EL (cell line): ENCODE measurements around the gene FFAR3.
A peak's percentile ranks its signal among the peaks of the same experiment; 100 is the strongest.

Experiments
- DNase-seq: peaks from one replicate; pipeline ENCODE4 v3.0.0-alpha.2; 2016

Gene FFAR3, protein sequence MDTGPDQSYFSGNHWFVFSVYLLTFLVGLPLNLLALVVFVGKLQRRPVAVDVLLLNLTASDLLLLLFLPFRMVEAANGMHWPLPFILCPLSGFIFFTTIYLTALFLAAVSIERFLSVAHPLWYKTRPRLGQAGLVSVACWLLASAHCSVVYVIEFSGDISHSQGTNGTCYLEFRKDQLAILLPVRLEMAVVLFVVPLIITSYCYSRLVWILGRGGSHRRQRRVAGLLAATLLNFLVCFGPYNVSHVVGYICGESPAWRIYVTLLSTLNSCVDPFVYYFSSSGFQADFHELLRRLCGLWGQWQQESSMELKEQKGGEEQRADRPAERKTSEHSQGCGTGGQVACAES

DNA sequence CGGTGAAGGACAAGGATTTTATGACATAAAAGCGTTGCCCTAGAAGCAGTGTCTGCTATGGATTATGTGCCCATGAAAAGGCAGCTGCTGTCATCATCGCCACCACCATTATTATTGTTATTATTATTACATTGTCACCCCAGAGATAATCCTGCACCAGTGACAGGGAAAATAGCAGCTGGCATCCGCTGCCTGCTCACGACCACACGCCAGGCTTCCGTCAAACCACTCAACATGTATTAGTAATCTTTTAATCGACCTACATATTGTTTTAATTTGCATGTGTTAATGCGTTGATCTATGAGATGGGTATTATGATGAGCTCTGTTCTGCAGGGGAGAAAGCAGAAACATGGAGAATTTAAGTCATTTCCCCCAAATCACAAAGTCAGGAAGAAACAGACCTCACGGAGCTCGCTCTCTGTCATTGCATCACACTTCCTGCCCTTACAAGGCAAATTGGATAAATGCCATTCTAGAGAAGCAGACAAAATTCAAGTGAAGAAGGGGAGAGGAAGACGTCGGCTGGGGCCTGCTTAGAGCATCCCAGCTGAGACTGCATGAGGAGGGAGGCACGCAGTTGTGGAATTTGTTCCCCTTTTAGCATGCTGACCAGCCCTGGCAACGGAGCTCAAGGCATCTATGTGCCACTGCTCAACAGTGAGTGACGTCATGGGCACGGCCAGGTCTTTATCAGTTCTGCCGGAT is at the start of gene FFAR3:
Gene FFAR3, plus strand, starts transcription at position 594 of the 707 bp plus-strand sequence. CDS start 431 bp downstream, outside the sequence.
- DNase-seq = peak; percentile 14

DNA sequence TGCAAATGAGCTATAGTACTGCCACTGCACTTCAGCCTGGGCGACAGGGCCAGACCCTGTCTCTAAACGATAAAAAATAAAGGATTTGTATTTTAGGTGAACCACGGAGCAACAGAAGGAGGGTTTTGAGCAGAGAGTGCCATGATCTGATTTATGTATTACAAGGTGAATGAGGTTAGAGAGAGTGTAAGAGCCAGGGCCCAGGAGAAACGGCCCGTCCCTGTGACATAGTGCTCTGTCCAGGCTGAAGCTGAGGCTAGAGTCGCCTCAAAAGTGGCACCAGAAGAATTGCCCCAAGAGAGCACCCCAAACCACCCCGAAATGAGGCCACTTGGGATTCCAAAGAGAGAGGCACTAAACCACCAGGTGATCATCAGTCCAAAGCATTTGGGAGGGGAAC is 49.4 kb upstream of the FFAR3 start:
- no peak for DNase-seq

DNA sequence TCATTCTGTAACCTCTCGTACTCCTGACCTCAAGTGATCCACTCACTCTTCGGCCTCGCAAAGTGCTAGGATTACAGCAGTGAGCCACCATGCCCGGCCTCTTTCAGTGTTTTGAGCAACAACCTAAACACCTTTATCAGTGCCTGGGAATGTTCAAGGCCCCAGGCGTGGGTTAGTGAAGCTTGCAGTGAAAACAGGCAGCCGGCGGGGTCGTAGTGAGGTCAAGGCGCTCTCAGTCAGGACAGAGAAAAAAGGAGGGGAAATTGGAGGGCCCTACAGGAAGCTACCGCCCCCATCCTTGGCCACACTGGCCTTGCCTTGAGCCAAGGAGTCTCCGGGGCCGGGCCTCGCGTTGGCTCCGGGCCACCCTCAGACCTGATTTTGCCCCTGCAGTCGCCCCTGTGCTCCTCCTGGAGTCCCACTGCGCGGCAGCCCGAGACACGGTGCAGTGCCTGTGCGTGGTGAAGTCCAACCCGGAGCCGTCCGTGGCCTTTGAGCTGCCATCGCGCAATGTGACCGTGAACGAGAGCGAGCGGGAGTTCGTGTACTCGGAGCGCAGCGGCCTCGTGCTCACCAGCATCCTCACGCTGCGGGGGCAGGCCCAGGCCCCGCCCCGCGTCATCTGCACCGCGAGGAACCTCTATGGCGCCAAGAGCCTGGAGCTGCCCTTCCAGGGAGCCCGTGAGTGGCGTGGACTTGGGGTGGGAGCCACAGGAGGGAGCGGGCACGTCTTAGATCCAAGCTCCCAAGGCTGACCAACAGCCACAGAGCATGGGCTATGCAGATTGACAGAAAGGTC is 48.6 kb upstream of the FFAR3 start:
- DNase-seq = no peak

- no peak for DNase-seq
These were observed 47.9 kb upstream of the FFAR3 start for GRCh38 chr19:35310331-35310730.

- no peak for DNase-seq
These were observed 47.3 kb upstream of the FFAR3 start for GRCh38 chr19:35310811-35311465.

DNA sequence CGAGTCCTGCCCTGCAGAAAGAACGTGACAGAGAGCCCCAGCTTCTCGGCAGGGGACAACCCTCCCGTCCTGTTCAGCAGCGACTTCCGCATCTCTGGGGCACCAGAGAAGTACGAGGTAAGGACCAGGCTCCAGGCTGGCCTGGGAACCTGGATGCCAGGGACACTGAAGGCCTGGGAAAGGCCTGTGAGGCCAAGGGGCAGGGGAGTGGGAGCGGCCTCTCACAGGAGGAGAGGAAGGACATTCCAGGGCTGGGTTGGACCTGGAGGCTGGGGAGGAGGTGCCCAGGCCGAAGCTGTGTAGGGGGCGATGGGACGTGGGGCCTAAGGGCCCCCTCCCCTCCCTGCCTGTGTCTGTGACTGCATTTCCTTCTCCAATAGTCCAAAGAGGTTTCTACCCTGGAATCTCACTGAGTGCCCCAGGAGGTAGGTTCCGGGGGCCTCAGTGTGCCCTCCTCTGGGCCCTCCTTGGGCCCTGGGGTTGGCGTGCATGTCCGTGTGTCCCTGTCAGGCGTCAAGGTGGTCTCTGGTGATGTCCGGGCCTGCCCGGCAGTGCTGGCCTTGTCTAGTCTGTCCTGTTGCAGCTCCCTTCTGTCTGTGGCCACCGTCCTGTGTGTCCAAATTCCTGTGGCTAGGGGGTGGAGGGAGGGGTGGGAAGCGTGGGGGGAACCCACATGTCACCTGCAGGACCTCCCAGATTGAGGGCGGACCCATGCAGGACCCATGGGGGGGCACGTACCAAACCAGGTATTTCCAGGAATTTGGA is 46.2 kb upstream of the FFAR3 start:
- no peak for DNase-seq

DNA sequence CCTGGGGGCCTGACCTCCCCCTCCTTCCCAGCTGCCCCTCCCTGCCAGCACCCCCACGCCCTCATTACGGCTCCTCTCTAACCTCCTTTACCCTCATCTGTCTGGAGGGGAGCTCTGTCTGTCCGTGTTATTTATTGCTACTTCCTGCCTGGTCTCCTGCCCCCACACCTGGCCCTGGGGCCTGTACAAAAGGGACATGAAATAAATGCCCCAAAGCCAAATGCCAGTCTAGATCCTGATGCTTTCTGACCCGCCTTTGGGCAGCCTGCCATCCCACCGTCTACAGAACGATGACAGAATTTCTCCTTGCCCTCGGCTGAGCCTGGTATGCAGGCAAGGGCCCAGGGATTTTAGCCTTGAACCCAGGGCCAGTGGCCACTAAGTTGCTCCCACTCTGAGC is 44.7 kb upstream of the FFAR3 start:
- DNase-seq = peak; percentile 8

DNA sequence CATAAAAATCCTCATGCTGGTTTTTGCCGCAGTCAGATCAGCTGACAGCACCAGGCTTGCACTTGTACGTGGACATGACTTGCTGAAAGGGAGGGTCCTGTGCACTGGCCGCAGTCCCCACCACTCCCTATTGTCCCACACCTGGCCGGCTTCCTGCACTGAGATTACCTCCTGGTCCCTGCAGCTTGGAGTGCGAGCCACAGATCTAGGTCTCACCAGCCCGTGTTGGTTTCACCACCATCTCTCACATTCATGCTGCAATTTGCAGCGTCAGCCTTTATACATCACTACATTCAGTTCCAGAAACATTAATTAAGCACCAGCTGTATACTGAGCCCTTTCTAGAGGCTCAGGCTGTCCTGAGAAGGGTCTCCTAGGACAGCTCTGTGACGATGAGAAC is 44.2 kb upstream of the FFAR3 start:
- no peak for DNase-seq

DNA sequence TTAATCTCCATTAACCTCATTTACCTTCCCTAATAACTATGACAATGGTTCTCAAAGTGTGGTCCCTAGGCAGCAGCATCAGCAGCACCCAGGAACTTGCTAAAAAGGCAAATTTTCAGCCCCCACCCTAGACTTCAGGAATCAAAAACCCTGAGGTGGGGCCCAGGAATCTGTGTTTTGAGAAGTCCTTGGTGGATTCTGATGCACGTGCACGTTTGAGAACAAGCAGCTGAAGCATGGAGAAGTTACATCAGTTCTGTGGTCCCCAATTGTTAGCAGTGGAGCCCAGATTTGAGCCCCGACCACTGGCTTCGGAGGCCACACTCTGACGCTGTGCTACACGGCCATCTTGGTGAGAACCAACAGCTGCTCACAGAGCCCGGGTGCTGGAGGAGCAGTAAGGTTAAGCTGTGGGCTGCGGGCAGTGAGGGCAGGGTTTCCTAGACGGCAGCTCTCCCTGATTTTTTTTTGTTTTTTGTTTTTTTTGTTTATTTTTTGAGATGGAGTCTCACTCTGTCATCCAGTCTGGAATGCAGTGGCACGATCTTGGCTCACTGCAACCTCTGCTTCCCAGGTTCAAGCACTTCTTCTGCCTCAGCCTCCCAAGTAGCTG is 43.3 kb upstream of the FFAR3 start:
- DNase-seq = no peak

DNA sequence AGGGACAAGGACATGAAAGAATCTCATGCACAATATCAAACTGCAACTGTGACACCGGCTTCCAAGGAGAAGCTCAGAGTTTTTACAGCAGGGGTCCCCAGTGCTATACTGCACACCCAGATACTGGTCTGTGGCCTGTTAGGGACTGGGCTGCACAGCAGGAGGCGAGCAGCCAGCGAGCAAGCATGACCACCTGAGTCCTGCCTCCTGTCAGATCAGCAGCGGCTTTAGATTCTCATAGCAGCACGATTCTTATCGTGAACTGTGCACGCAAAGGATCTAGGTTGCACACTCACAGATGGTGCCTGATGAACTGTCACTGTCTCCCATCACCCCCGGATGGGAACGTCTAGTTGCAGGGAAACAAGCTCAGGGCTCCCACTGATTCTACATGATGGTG is 42.4 kb upstream of the FFAR3 start:
- no peak for DNase-seq

- DNase-seq = no peak
These were observed 41.7 kb upstream of the FFAR3 start for GRCh38 chr19:35316560-35316959.

GRCh38 chr19:35317464-35318043 is 40.7 kb upstream of the FFAR3 start:
- DNase-seq = no peak

GRCh38 chr19:35318679-35319448 is 39.4 kb upstream of the FFAR3 start:
- peak; percentile 91 for DNase-seq

GRCh38 chr19:35320065-35320713 is 38.1 kb upstream of the FFAR3 start:
- DNase-seq = no peak

- DNase-seq = no peak
These were observed 37.0 kb upstream of the FFAR3 start for GRCh38 chr19:35321291-35321690.

DNA sequence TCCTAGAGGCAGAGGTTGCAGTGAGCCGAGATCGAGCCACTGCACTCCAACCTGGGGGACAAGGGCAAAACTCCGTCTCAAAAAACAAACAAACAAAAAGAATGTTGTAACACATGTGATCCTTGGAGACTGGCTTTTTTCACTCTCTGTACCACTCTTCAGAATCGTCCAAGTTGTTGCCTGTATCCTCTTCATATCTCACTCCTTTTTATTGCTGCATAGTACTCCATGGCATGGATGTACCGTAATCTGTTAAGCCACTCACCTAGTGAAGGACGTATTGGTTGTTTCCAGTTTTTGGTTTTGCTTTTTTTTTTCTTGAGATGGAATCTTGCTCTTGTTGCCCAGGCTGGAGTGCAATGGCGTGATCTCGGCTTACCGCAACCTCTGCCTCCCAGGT is 36.2 kb upstream of the FFAR3 start:
- DNase-seq = no peak

GRCh38 chr19:35327642-35328041 is 30.6 kb upstream of the FFAR3 start:
- DNase-seq = no peak

GRCh38 chr19:35328851-35329285 is 29.4 kb upstream of the FFAR3 start, which contains the start of gene CD22:
Gene CD22, plus strand, starts transcription at chr19:35329187. Its CDS starts 2,854 bp downstream, at chr19:35332041.
- no peak for DNase-seq

- DNase-seq = no peak
These were observed 28.9 kb upstream of the FFAR3 start for GRCh38 chr19:35329323-35329722.

DNA sequence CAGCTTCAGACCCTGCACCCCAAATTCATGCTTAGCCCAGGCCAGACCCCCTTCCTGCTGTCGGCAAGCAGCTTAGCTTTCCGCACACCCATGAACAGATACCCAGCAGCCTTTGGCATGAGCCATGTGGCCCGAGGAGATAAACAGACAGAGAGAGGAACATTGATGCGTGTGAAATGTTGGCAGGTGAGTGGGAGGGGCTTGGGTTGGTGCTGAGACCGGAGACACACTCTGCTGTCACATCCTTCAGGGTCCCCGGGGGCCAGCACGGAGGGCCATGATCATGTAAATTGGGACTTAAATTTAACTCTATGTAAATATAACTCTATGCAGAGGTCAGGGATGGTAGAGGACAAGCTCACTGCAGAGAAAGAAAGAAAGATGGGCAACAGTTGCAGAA is 27.8 kb upstream of the FFAR3 start:
- DNase-seq = no peak
